ENCODE data around the gene ZBTB47. TPM values are rescaled to one million over a fixed set of nuclear protein-coding genes. Genes with fewer than 3 reads are reported as not detected.

ZBTB47 gene
- total RNA-seq, 1 donor from 2014 or later: 22.1 TPM

- no peak for DNase-seq
Observed at GRCh38 chr3:42699511-42699971, 46.0 kb downstream of the ZBTB47 start.

GRCh38 chr3:42700366-42701288, 47.1 kb downstream of the ZBTB47 start:
- DNase-seq: no peak

- peak; percentile 76 for DNase-seq
Observed at GRCh38 chr3:42701371-42702065, 48.0 kb downstream of the ZBTB47 start.

- peak; percentile 58 for DNase-seq
Observed at GRCh38 chr3:42702066-42702951, 48.8 kb downstream of the ZBTB47 start, which contains the start of gene HHATL. TSS of gene HHATL (minus strand) at chr3:42702798. CDS start at chr3:42700826, 1,972 bp downstream.

- no peak for DNase-seq
Observed at GRCh38 chr3:42702982-42703694, 49.6 kb downstream of the ZBTB47 start.

GRCh38 chr3:42703695-42704025, 50.2 kb downstream of the ZBTB47 start:
- DNase-seq: no peak

GRCh38 chr3:42704136-42704841, 50.8 kb downstream of the ZBTB47 start:
- DNase-seq: no peak

GRCh38 chr3:42705058-42705767, 51.7 kb downstream of the ZBTB47 start:
- DNase-seq: no peak

GRCh38 chr3:42705962-42706585, 52.6 kb downstream of the ZBTB47 start:
- DNase-seq: no peak

GRCh38 chr3:42706721-42707619, 53.5 kb downstream of the ZBTB47 start:
- DNase-seq: no peak

GRCh38 chr3:42707620-42708355, 54.3 kb downstream of the ZBTB47 start:
- DNase-seq: no peak

GRCh38 chr3:42708611-42709151, 55.2 kb downstream of the ZBTB47 start:
- DNase-seq: no peak

- DNase-seq: no peak
Observed at GRCh38 chr3:42709621-42710020, 56.1 kb downstream of the ZBTB47 start.

- no peak for DNase-seq
Observed at GRCh38 chr3:42710323-42711021, 57.0 kb downstream of the ZBTB47 start.

- DNase-seq: no peak
Observed at GRCh38 chr3:42711491-42712343, 58.2 kb downstream of the ZBTB47 start.

- DNase-seq: no peak
Observed at GRCh38 chr3:42712344-42712648, 58.8 kb downstream of the ZBTB47 start.

Measured in occipital lobe (tissue), 2 donors.